Measurements from ENCODE around the gene IGSF1. TPM values are rescaled to one million over a fixed set of nuclear protein-coding genes. Genes with fewer than 3 reads are reported as not detected.

IGSF1 gene
- total and polyA plus RNA-seq, 2 of the 13 experiments (the other 11 are each of a cell fraction or from before 2014, with no cell fraction given) = 58.7 to 108 TPM

DNA sequence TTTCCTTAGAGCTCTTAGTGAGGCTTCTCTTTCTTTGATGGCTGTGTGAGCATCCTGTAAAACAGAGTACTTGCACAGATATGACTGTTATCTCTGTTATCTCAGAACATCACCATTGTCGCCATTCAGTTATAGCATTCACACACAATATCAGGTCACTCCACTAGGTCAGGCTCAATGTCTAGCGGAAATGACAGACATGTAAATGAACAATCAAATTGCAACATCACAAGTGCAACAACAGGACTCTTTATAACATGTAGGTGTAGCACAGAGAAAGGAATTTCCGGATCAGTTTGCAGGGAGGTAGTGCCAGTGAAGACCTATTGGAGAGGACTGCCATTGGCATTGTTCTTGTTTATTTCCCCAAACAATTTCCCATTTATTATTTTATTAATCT, 43.2 kb upstream of the IGSF1 start (continued):
- TF ChIP-seq REPIN1 (CRISPR knock-in tag; IDR thresholded peaks at IDR 0.05; ENCODE audit: borderline replicate concordance, low read depth) (no peak), DNMT1 (CRISPR knock-in tag; IDR thresholded peaks at IDR 0.05) (no peak), ELF3 (CRISPR knock-in tag; IDR thresholded peaks at IDR 0.05) (peak; percentile 65; the same call in 1 of the 2 replicates), ZNF550 (CRISPR knock-in tag; IDR thresholded peaks at IDR 0.05; ENCODE audit: borderline replicate concordance) (no peak), ZNF607 (CRISPR knock-in tag; IDR thresholded peaks at IDR 0.05; ENCODE audit: borderline replicate concordance) (no peak), SOX6 (IDR thresholded peaks at IDR 0.05) (no peak), SOX6 (CRISPR knock-in tag; IDR thresholded peaks at IDR 0.05) (peak; percentile 85), ZNF674 (CRISPR knock-in tag; IDR thresholded peaks at IDR 0.05; ENCODE audit: low read depth) (no peak), CEBPB (IDR thresholded peaks at IDR 0.05; ENCODE audit: borderline replicate concordance, low read depth, low read length) (peak; percentile 77; the same call in 1 of the 2 replicates), ZNF720 (CRISPR knock-in tag; IDR thresholded peaks at IDR 0.05) (no peak), SOX5 (CRISPR knock-in tag; IDR thresholded peaks at IDR 0.05; ENCODE audit: borderline replicate concordance) (peak; percentile 88), NR2F6 (IDR thresholded peaks at IDR 0.05) (no peak), NR2F6 (CRISPR knock-in tag; IDR thresholded peaks at IDR 0.05) (peak; percentile 26; the same call in 1 of the 2 replicates), RARA (CRISPR knock-in tag; IDR thresholded peaks at IDR 0.05) (peak; percentile 50; the same call in 1 of the 2 replicates)
- TF ChIP-seq, protein P1, sequence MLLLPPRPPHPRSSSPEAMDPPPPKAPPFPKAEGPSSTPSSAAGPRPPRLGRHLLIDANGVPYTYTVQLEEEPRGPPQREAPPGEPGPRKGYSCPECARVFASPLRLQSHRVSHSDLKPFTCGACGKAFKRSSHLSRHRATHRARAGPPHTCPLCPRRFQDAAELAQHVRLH (CRISPR knock-in tag; IDR thresholded peaks at IDR 0.05; ENCODE audit: borderline replicate concordance, low read depth) = no peak
- TF ChIP-seq, protein P2, sequence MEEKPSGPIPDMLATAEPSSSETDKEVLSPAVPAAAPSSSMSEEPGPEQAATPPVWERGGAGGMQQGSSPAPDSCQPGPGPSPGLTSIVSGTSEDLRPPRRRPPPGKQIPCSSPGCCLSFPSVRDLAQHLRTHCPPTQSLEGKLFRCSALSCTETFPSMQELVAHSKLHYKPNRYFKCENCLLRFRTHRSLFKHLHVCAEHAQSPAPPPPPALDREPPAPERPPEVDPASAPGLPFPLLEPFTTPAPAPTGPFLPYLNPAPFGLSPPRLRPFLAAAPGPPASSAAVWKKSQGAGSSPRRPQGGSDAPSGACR (CRISPR knock-in tag; IDR thresholded peaks at IDR 0.05) = no peak
- TF ChIP-seq, protein P3, sequence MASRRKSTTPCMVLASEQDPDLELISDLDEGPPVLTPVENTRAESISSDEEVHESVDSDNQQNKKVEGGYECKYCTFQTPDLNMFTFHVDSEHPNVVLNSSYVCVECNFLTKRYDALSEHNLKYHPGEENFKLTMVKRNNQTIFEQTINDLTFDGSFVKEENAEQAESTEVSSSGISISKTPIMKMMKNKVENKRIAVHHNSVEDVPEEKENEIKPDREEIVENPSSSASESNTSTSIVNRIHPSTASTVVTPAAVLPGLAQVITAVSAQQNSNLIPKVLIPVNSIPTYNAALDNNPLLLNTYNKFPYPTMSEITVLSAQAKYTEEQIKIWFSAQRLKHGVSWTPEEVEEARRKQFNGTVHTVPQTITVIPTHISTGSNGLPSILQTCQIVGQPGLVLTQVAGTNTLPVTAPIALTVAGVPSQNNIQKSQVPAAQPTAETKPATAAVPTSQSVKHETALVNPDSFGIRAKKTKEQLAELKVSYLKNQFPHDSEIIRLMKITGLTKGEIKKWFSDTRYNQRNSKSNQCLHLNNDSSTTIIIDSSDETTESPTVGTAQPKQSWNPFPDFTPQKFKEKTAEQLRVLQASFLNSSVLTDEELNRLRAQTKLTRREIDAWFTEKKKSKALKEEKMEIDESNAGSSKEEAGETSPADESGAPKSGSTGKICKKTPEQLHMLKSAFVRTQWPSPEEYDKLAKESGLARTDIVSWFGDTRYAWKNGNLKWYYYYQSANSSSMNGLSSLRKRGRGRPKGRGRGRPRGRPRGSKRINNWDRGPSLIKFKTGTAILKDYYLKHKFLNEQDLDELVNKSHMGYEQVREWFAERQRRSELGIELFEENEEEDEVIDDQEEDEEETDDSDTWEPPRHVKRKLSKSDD (CRISPR knock-in tag; IDR thresholded peaks at IDR 0.05; ENCODE audit: low read depth) = no peak
- TF ChIP-seq, protein P4, sequence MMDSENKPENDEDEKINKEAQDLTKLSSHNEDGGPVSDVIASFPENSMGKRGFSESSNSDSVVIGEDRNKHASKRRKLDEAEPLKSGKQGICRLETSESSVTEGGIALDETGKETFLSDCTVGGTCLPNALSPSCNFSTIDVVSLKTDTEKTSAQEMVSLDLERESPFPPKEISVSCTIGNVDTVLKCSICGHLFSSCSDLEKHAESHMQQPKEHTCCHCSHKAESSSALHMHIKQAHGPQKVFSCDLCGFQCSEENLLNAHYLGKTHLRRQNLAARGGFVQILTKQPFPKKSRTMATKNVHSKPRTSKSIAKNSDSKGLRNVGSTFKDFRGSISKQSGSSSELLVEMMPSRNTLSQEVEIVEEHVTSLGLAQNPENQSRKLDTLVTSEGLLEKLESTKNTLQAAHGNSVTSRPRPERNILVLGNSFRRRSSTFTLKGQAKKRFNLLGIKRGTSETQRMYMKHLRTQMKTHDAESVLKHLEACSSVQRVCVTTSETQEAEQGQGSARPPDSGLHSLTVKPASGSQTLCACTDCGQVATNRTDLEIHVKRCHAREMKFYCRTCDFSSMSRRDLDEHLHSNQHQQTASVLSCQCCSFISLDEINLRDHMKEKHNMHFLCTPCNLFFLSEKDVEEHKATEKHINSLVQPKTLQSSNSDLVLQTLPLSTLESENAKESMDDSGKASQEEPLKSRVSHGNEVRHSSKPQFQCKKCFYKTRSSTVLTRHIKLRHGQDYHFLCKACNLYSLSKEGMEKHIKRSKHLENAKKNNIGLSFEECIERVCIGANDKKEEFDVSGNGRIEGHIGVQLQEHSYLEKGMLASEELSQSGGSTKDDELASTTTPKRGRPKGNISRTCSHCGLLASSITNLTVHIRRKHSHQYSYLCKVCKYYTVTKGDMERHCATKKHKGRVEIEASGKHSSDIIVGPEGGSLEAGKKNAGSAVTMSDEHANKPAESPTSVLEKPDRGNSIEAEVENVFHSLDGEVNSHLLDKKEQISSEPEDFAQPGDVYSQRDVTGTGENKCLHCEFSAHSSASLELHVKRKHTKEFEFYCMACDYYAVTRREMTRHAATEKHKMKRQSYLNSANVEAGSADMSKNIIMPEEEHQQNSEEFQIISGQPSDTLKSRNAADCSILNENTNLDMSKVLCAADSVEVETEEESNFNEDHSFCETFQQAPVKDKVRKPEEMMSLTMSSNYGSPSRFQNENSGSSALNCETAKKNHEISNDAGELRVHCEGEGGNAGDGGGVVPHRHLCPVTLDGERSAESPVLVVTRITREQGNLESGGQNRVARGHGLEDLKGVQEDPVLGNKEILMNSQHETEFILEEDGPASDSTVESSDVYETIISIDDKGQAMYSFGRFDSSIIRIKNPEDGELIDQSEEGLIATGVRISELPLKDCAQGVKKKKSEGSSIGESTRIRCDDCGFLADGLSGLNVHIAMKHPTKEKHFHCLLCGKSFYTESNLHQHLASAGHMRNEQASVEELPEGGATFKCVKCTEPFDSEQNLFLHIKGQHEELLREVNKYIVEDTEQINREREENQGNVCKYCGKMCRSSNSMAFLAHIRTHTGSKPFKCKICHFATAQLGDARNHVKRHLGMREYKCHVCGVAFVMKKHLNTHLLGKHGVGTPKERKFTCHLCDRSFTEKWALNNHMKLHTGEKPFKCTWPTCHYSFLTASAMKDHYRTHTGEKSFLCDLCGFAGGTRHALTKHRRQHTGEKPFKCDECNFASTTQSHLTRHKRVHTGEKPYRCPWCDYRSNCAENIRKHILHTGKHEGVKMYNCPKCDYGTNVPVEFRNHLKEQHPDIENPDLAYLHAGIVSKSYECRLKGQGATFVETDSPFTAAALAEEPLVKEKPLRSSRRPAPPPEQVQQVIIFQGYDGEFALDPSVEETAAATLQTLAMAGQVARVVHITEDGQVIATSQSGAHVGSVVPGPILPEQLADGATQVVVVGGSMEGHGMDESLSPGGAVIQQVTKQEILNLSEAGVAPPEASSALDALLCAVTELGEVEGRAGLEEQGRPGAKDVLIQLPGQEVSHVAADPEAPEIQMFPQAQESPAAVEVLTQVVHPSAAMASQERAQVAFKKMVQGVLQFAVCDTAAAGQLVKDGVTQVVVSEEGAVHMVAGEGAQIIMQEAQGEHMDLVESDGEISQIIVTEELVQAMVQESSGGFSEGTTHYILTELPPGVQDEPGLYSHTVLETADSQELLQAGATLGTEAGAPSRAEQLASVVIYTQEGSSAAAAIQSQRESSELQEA (CRISPR knock-in tag; IDR thresholded peaks at IDR 0.05; ENCODE audit: not compliant biosample characterization) = no peak

Data from HepG2 (cell line).